HCT116 (cell line): ENCODE results near the gene KATNIP.

Source experiments
- CBX3 ChIP-seq: IDR thresholded peaks from 2 replicates; pipeline ENCODE4 v1.6.1; 2012; ENCODE audit warnings: low read depth
- CEBPB ChIP-seq: IDR thresholded peaks from 2 replicates; pipeline ENCODE4 v1.6.1; 2012; ENCODE audit warnings: low read depth
- EZH2 ChIP-seq: fragments of 200-600 bp; sonication (generic); IDR thresholded peaks from 2 replicates; pipeline ENCODE4 v1.6.1; 2017; ENCODE audit warnings: antibody characterized with exemption, mixed run types
- EZH2phosphoT487 ChIP-seq: fragments of 200-600 bp; IDR thresholded peaks from 2 replicates; pipeline ENCODE4 v1.6.1; 2018; ENCODE audit warnings: antibody characterized with exemption, borderline replicate concordance
- FOSL1 ChIP-seq: IDR thresholded peaks from 2 replicates; pipeline ENCODE4 v1.6.1; 2012; ENCODE audit warnings: low read depth
- JUND ChIP-seq: IDR thresholded peaks from 2 replicates; pipeline ENCODE4 v1.6.1; 2012
- POLR2A ChIP-seq: IDR thresholded peaks from 2 replicates; pipeline ENCODE4 v1.7.0; 2011; ENCODE audit warnings: borderline replicate concordance; ENCODE audit not compliant: insufficient read depth, insufficient read length; ENCODE audit errors: extremely low read depth
- POLR2AphosphoS5 ChIP-seq: IDR thresholded peaks from 2 replicates; pipeline ENCODE4 v1.6.1; 2011; ENCODE audit warnings: mild to moderate bottlenecking, low read depth, low read length, moderate library complexity
- SRF ChIP-seq: IDR thresholded peaks from 2 replicates; pipeline ENCODE4 v1.6.1; 2012; ENCODE audit warnings: low read depth
- YY1 ChIP-seq: IDR thresholded peaks from 2 replicates; pipeline ENCODE4 v1.6.1; 2011; ENCODE audit warnings: low read length, low read depth, moderate library complexity, mild to moderate bottlenecking; ENCODE audit not compliant: insufficient replicate concordance; ENCODE audit errors: extremely low read depth
- ZNF274 ChIP-seq: fragments of 200-500 bp; sonication (Bioruptor generic); IDR thresholded peaks from 2 replicates; pipeline ENCODE4 v1.6.1; 2014; ENCODE audit warnings: mild to moderate bottlenecking, low read depth, low read length, inconsistent platforms
- TF ChIP-seq, protein P1 (sequence below), 3 experiments: fragments of 200-600 bp in 1 of 3; sonication (generic) in 1 of 3; IDR thresholded peaks in 2 of 3; conservative IDR thresholded peaks in 1 of 3; 2 replicates each; pipeline ENCODE4 v1.5.1; 2012 to 2017; ENCODE audit warnings: low read depth in 2 of 3, low read length in 2 of 3, antibody characterized with exemption in 1 of 3, borderline replicate concordance in 1 of 3, control low read depth in 1 of 3, mild to moderate bottlenecking in 1 of 3, mixed read lengths in 1 of 3, mixed run types in 1 of 3, moderate library complexity in 1 of 3; ENCODE audit not compliant: insufficient read depth in 1 of 3

DNA sequence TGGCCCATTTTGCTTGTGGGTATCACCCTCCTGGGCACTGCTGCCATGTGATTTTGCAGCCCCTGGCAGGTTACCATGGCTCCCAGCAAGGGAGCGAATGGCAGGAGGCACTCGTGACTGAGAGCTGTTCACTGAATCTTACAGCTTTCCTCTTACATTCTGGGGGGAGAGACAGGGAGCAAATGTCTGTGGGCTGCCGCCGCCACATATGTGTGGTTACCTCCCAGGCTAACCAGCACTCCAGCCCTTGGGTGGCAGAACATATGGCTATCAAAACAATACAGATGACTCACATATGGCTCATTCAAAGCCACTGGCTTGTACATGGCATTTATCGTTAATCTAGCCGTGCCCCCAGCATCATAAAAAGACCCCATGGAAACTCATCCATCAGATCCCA, 20.0 kb upstream of the KATNIP start:
- TF ChIP-seq EZH2: no peak
- TF ChIP-seq, protein P1, sequence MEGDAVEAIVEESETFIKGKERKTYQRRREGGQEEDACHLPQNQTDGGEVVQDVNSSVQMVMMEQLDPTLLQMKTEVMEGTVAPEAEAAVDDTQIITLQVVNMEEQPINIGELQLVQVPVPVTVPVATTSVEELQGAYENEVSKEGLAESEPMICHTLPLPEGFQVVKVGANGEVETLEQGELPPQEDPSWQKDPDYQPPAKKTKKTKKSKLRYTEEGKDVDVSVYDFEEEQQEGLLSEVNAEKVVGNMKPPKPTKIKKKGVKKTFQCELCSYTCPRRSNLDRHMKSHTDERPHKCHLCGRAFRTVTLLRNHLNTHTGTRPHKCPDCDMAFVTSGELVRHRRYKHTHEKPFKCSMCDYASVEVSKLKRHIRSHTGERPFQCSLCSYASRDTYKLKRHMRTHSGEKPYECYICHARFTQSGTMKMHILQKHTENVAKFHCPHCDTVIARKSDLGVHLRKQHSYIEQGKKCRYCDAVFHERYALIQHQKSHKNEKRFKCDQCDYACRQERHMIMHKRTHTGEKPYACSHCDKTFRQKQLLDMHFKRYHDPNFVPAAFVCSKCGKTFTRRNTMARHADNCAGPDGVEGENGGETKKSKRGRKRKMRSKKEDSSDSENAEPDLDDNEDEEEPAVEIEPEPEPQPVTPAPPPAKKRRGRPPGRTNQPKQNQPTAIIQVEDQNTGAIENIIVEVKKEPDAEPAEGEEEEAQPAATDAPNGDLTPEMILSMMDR (IDR thresholded peaks at IDR 0.05 in 2 of 3, conservative IDR thresholded peaks at IDR 0.05 in 1 of 3; ENCODE audit: borderline replicate concordance in 1 of 3, insufficient read depth in 1 of 3, low read depth in 2 of 3, low read length in 2 of 3): no peak
- TF ChIP-seq EZH2phosphoT487: no peak
- no peak for TF ChIP-seq POLR2A
- no peak for TF ChIP-seq ZNF274
- TF ChIP-seq CBX3: no peak
- no peak for TF ChIP-seq SRF
- no peak for TF ChIP-seq FOSL1
- no peak for TF ChIP-seq POLR2AphosphoS5
- no peak for TF ChIP-seq YY1
- no peak for TF ChIP-seq JUND
- TF ChIP-seq CEBPB: no peak
